Occipital lobe (tissue), 2 donors: ENCODE results near the gene PPP5C. TPM values are rescaled to one million over a fixed set of nuclear protein-coding genes. Genes with fewer than 3 reads are reported as not detected.

Experiments
- DNase-seq: peaks from one replicate; lab custom pipeline; 2025; lab: John Stamatoyannopoulos, UW
- total RNA-seq: library from RNA; depleted of rRNA; stranded (reverse); fragments of >200 nt; gene quantifications from one replicate; pipeline ENCODE4 v1.2.3, GENCODE V29; 2014

The PPP5C gene
- total RNA-seq, 1 donor from 2014 or later, result 53.0 TPM

DNA sequence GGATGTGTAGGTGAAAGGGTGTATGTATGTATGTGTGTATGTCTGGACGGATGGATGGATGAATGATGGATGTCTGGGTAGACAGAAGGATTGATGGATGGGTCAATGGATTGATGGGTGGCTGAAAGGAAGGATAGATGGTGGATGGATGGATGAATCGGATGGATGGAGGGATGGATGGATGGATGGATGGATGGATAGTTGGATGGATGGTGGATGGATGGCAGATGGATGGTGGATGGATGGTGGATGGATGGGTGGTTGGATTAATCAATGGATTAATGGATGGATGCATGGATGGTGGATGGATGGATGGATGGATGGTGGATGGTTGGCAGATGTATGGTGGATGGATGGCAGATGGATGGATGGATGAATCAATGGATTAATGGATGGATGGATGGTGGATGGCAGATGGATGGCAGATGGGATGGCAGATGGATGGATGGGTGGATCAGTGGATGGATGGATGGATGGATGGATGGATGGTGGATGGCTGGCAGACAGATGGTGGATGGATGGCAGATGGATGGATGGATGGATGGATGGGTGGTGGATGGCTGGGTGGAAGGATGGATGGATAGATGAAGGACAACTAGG is 16.5 kb upstream of the PPP5C start:
- no peak for DNase-seq

DNA sequence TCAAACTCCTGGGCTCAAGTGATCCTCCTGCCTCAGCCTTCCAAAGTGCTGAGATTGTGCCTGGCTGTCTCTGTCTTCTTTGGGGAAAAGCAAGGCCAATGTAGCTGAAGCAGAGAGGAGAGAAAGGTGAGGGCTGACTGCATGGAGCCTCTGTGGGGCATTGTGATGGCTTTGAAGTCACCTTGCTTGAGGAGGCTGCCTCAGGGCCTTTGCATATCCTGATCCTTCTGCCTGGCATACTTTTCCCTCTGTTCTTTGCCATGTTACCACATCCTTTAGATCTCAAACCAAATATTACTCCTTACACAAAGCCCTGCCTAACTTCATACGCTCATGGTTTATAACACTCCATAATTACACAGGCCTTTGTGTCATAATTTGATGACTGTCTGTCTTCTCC is 9.4 kb upstream of the PPP5C start:
- no peak for DNase-seq

DNA sequence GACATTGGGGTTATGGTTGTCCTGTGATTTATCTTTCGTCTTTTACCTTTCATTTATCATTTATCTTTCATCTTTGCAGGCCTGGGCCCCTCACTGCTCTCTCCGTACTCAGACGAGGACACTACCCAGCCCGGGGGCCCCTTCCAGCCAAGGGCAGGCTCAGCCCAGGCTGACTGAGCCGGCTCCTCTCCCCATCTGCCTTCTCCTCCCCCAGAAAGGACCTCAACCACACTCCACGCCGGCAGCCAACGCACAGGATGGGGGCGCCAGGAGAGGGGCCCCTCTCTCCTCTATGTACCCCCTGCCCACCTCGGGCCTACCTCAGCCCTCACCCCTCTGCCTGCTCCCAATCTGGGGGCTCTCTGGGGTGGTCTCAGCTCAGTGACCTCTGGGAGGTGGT is 7.4 kb upstream of the PPP5C start:
- no peak for DNase-seq

DNA sequence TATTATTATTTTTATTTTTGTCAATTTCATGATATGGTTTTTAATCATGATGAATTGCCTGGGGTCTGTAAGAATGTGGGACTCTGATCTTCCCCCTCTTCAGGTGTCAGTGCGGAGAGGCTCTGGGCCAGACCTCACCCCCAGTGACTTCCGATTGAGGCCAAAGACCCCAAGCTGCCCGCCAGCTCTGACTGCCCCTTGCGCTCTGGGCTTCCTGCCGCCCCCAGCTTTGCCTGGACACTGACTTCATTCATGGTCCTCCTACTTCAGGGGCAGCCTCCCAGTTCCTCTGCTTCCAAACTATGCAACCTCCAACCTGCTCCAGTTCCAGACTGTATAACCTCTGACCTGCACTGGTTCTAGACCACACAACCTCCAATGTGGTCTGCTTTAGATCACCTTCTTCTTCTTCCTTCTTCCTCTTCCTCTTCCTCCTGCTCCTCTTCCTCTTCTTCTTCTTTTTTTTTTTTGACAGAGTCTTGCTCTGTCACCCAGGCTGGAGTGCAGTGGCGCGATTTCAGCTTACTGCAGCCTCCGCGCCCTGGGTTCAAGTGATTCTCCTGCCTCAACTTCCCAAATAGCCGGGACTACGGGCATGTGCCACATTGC is 6.7 kb upstream of the PPP5C start:
- DNase-seq, result no peak

DNA sequence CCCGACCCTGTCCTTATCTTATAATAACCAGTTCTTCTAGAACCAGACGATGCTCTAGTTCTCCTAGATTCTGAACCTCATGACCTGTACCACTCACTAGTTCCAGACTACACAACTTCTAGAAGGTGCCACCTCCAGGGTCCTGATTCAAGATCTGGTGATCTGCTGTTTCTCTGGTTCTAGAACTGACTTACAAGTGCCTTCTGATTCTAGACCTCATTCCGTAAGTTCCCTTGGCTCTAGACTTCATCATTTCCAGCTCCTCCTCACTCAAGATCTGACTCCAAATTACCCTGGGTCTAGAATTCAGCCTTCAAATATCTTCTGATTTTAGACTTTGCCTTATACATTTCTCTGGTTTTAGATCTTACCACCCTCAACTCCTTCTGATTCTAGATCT is 5.0 kb upstream of the PPP5C start:
- DNase-seq, result no peak

DNA sequence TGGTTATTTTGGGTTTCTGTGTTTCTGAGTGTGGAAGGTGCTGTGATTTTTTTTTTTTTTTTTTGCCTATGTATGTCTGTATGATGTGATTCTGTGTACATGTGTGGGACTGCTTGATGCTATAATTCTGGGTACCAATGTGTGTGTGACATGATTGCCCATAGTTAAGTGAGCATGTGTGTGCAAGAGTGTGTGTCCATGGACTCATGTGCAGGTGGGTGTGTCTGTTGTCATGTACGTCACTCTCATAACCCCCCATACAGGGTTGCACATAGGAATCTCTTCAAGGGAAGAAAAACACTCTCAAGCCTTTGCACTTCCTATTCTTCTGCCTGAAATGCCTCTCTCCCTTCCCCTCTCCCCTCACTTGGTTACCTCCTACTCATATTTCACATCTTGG is 2.5 kb upstream of the PPP5C start:
- DNase-seq, result no peak

DNA sequence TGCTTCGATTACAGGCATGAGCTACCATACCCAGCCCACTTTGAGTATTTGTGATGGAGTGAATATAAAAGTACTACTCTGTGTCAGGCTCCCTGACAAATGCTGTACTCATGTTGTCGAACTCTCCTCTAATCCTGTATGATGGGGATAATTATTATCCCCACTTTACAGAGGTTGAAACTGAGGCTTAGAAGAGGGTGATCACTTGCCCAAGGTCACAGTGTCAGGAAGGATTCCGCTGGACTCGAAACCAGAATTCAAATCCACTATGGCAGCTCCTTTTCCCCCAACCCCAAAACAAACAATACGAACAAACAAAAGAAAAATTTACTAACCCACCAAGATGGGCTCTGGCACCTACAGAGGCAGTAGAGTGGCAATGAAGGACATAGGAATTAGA is 1.7 kb upstream of the PPP5C start:
- DNase-seq, result no peak

DNA sequence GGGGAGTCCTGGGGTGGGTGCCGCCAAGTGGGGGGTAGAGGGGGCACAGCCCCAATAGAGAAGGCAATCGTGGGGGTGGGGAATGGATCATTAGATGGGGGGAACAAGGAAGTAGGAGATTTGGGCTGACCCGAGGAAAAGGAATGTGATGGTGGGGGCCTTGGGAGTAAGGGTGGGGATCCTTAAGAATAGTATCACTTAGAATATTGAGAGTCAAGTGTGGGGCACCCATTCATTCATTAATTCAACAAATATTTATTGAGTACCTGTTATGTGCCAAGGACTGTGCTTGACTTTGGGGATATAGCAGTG is 641 bp downstream of the PPP5C start:
- no peak for DNase-seq

DNA sequence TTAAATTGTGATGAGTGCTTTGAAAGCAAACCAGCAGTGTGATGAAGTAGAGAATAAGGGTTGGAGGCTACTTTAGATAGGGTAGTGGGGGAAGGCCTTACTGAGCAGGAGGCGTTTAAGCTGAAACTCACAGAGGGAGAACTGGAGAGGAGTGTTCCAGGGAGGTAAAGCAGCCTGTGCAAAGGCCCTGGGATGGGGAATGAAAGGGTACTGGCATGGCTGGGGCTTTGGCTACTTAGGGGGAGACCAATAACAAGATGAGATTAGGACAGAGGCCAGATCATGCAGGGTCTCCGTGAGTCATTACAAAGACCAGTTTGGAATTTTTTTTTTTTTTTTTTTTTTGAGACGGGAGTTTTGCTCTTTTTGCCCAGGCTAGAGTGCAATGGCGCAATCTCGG is 1.1 kb downstream of the PPP5C start:
- no peak for DNase-seq

DNA sequence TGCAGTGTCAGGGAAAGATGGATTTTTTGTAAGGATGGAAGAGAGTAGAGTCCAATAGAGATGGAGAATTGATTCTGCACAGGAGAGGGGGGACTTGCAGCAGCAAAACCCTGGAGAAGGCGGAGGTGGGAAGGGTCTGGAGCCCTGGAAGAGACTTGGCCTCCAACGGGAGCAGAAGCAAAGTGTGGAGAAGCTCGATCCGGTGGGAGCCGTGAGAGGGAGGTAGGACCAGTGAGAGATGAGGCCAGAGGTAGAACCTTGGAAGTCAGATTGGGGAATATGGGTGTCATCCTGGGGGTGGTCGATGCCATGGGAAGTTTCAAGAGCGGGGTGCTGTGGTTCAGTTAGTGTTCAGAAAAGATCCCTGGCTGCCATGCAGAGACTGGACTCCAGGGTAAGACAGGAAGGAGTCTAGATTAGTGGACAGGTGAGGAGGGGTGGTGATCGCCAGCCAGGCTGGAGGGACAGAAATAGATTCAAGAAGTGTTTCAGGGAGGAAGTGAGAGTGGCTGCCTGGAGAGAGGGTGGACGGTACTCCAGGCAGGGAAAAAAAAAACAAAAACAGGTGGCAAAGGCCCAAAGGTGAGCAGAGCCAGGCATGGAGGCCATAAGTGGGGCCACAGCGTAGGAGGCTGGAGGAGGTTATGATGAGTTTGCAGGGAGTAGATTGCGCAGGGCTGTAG is 2.6 kb downstream of the PPP5C start:
- no peak for DNase-seq

DNA sequence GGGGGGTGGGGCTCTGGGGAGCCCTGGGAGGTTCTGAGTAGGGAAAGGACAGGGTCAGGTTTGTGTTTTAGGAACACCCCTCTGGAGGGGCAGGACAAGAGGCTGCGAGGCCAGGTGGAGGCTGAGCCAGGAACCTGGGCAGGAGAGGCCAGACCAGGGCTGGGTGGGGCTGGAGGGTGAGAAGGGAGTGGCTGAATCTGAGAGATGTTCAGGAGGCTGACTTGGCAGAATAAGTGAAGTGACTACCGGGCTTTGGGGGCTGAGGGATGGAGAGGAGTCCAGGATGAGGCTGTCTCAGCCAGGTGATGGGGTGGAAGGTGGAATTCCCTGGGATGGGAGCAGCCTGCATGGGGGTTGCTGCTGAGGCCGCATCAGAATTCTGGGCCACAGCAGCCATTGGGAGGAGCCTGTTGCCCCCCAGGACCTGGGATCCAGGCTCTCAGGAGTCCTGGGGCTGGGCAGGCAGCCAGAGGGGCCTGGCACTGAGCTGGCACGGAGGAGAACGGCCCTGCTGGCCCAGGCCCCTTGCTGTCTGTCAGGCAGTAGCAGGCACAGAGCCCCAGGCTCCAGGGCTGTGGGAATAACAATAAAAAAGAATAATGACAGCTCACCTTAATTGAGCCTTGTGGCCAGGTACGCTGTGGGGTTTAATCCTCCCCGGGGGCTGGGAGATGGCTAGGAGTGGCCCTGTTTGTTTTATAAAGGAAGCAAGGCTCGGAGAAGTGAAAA is 3.3 kb downstream of the PPP5C start:
- no peak for DNase-seq

DNA sequence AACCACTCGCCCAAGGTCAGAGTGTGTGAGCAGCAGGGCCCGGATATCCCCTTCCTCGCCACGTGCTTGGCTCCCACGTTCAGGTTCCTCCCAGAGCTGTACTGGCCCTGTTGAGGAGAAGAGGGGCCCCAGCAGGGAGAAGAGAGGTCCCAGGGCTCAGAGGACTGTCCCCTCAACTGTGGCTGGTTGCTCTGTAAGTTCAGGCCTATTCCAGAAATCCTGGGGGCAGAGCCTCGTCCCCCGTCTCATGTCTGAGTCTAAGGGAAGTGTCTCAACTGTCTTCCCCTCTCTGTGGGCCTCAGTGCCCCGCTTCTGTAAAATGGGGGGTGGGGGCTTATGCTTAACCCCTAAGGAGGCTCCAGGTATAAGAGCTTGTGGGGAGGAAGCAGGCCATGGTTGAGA is 3.9 kb downstream of the PPP5C start:
- no peak for DNase-seq

DNA sequence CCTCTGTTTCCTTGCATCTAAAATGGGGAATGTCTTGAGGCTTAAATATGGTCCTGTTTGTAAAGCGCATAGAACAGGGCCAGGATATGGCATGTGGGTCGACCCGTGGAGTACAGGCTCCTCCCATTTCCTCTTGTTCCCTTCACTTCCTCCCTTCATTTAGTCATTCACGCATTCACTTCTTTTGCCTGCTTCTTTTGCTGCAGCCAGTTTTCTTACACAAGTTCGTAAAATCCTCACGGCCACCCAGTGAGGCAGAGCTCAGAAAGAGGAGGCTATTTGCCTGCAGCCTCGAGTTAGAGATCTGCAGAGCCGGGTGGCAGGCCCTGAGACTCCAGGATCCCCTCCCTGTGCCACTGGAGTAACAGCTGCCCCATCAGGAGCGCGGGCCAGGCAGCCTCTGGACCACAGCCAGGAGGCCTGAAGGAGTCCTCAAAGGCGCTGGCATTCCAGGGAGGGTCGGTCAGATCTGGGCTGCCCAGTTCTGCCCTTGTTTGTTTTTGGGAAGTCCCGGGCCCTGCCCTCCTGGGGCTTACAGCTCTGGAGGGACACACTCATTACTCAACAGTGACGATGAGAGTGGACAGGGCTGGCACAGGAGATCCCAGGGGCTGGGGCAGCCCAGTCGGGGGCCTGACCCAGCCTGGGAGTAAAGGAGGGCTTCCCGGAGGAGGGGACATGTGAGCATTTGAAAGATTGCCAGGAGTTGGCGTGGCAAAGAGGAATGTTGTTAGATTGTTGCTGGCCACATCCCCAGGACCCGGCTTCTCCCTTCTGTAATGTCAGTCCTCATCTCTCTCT is 4.6 kb downstream of the PPP5C start:
- DNase-seq, result no peak

DNA sequence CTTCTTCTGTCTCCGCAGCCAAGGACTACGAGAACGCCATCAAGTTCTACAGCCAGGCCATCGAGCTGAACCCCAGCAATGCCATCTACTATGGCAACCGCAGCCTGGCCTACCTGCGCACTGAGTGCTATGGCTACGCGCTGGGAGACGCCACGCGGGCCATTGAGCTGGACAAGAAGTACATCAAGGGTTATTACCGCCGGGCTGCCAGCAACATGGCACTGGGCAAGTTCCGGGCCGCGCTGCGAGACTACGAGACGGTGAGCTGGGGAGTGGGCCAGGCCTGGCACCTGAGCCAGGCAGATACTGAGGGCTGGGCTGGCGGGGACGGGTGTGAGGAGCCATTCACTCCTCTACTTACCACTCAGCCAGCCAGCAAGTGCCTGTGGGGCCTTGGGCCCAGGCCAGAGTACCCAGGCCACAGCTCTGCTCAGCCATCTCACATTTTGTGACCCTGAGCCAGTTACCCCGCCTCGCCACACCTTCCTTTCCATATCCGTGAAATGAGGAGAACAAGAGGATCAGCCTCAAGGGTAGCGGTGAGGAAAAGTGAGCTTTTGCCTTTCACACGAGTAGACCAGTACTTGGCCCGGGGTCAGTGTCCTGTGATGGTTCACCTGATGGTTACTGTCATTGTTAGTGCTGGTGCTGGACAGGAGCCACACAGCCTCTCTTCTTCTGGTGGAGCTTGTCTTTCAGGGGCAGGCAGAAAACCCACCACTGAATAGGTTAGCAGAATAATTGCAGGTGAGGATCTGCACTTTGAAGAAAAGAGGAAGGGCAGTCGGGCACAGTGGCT is 7.0 kb downstream of the PPP5C start:
- DNase-seq, result no peak

DNA sequence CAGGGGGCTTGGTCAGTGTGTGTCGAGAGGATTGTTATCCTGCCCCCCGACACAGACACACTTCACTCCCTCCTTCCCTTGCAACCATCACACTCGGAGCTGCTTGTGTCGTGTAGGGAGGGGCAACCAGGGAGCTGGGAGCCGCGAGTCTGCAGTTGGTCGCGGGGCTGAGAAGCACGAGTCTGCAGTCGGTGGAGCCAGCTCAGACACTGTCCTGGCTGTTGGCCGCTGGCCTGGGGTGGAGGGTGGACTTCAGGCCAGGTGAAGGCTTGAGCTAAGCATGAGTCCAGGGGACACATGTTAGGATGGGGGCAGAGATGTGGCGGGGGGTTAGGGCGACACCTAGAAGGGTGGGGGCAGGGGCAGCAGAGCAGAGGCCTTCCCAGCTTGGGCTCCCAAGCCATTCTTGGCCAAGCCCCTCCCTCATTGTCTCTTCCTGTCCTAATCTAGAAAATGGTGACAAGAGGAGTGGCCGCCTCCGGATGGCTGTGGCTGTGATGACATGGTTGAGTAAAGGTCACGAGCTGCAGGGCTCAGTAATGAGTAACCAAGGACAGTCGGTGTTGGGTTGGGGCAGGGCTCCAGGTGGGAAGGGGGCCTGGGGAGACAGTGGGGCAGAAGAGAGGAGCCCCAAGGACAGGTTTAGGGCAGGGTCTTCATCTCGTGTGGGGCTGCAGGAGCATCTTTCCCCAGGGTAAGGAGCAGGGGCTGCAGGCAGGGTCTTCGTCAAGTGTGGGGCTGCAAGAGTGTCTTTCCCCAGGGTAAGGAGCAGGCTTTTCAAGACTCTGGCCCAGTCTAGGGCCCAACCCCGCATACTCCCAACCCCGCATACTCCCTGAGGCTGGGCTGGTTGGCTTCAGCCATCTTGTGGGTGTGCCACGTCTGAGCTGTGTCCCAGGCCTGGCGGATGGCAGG is 8.6 kb downstream of the PPP5C start:
- no peak for DNase-seq

DNA sequence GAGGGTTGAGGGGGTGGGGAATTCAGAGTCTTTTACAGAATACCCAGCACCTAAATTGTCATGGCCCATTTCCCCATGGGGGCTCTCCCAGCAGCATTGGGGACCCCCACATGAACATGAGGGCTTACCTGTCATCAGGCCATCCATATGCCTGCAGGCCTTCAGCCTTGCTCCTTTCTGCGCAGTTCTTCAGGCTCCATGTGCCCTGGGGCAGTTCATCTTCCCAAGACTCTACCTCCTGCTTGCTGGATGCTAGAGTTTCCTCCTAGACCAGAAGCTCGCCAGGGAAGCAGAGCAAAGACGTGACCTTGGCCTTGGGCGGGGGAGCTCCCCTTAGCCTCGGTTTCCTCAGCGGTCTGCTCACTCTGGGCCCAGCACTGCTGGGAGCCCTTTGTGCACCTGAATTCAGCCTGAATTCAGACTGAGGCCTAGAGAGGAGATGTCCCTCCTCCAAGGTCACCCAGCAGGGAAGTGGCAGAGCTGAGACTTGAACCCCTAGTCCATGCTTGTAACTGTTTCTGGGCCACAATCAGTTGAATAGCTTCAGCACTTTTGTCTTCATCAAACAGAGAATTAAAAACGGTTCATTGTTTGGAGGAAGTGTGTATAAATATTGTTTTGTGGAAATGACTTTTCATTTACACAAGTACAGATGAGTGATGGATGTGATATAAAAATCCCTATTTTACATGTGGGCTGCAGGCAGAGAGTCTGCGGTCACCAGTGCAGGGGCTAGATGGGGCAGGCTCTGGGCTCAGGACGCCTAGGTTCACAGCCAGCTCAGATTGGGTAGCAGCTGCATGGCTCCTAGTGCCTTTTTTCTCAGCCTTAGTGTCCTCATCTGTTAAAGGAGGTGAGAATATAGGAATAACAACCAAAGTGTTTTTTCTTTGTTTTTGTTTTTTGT is 9.5 kb downstream of the PPP5C start:
- DNase-seq, result no peak

DNA sequence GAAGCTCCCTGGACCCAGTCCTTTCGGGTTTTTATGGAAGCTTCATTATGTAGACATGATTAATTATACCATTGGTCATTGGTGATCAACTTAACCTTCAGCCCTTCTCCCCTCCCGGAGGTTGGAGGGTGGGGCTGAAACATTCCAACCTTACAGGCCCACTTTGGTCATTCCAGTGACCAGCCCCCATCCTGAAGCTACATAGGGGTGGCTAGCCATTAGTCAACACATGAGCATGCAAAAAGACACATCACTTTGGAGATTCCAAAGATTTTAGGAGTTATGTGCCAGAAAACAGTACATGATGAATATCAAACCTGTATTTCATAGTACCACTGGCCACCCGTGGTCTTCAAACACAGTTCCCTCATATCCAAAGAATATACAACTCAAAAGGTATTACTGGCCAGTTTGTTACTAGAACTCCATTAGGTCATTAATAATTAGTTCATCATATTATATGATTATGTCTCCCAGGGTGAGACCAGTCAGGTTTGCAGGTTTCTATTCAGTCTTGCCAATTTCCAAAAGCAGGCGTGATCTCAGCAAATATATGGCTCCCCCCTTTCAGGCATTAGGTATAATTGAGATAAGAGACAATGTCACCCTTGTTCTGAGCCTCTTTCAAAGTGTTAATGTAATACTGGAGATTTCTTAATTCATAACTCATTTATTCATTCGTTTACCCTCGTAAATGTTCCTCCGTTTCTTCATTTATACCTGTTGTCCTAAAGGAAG is 11.1 kb downstream of the PPP5C start:
- no peak for DNase-seq

DNA sequence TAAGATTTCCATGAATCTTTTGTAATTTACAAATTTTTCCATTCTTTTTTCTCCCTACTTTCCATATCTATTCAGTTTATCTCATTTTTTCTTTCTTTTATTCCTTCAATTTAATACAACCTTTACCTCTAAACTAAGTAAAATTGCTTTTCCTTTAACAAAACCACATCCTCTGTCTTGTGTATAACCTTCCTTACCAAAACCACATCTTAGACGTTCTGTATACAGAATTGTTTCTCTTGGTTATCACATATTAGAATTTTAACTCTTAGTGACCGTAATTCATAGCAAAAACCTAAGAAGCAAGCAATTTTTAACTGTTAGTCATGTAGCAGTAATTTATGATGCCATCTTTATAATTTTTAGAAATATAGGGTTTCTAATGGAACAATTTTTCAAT is 15.0 kb downstream of the PPP5C start:
- no peak for DNase-seq
